ENCODE measurements around the gene DNAJC4.
A peak's percentile ranks its signal among the peaks of the same experiment; 100 is the strongest.
"Not testable (repeated sequence)": the region's sequence is repeated elsewhere in the genome, so short reads cannot be mapped to it uniquely, and the experiment has no call there.

DNAJC4 gene

DNA sequence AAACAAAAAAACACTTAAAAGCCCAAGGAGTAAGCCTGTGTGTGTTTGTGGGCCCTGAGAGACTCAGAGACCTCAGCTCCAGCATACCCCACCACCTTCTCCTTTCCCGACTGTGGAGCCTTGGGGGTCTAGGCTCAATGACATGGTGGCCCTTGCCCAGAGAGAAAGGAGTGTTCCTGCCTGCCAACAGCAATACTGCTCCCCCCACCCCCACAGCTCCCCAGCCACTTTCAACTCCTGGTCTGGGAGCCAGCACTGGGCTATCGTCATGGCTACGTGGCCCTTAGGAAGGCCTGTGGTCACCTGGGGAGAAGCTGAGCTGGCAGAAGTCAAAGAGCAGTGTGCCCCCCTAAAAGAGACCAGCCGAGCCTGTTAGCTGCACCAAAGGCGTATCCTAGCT is 13.8 kb downstream of the DNAJC4 start:
- DNase-seq (ENCODE audit: low read depth in 2 of 2, low spot score in 1 of 2): no peak

DNA sequence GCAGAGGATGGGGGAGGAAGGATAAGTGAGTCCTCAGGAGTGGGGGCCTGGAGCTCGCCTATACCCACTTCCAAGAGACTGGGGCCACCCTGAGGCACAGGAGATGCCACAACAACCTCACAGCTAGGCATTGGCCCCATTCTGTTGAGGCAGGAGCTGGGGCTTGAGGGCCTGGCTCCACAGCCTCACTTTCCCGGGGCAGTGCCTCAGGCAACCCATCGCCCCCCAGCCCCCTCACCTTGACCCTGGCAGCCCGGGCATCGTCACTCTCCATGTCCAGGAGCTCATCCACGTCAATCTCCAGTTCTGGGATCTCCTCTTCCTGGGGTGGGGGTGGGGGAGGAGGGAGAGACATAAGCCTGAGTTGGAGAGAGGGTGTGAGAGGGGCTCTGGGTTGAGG is 14.6 kb downstream of the DNAJC4 start:
- DNase-seq (ENCODE audit: low read depth in 2 of 2, low spot score in 1 of 2): no peak

DNA sequence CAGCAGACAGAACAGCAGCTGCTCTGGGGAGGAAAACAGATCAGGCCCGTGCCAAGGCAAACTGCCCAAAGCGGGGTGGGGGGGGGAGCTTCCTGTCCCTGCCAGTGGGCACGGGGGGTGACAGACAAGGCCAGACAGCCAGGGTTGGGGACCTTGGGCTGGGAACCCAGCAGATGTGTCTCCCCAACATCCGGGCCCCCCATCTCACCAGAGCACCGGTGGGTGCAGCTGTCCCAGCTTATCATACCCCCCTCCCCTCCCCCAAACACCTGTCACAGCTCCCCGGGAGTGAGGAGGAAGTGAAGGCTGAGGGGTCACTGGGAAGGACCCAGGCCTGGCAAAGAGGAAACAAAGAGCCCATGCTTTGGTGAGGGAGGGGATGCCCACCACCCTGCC is 15.1 kb downstream of the DNAJC4 start:
- no peak for DNase-seq (ENCODE audit: low read depth in 2 of 2, low spot score in 1 of 2)

DNA sequence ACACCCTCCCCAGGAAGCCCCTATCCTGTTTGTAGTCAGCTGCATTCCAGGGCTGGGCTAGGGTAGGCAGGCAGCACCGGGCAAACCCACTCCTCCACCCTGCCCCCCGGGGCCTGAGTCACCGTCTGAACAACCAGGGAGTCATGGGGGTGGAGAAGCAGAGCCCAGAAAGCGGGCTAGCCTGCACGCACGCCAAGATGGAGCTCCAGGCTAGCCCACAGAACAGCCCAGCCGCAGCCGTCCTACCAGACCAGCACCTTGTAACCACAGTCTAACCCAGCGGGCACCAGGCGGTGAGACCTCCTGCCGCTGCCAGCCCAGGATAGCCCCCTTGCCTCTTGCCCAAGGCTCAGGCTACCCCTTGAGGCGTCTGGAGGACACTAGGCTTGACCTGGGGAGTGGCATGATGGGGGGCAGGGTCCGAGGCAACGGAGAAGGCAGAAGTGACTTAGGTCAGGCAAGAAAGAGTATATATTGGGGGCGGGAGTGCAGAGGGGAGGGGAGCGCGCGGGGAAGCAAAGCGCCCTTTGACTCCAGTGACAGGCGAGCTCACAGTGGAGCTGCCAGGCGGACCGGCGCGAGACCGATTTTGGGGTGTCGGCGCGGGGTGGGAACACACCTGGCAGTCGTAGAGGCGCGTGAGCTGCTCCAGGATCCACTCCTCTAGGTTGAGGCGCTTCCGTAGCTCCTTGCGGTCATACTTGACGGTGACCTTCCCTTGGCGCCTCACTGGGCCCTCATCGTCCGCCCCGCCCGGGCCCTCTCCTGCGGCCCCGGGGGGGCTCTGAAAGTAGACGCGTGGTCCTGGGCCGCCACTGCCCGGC is 15.7 kb downstream of the DNAJC4 start:
- DNase-seq (ENCODE audit: low read depth in 2 of 2, low spot score in 1 of 2): peak in 1 of 2 donors; percentile 82

DNA sequence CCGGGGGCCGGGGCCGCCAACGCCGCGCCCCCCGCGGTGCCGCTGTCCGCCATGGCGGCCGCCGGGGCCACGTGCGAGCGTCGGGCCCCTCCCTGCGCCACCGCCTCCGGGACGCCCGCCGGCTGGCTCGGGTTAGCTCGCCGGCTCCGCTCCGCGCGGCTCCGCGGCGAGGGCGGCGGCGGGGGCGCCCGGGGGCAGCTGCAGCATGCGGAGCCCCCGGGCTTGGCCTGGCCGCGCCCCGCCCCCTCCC is 16.2 kb downstream of the DNAJC4 start:
- DNase-seq (ENCODE audit: low read depth in 2 of 2, low spot score in 1 of 2): not testable (repeated sequence)

DNA sequence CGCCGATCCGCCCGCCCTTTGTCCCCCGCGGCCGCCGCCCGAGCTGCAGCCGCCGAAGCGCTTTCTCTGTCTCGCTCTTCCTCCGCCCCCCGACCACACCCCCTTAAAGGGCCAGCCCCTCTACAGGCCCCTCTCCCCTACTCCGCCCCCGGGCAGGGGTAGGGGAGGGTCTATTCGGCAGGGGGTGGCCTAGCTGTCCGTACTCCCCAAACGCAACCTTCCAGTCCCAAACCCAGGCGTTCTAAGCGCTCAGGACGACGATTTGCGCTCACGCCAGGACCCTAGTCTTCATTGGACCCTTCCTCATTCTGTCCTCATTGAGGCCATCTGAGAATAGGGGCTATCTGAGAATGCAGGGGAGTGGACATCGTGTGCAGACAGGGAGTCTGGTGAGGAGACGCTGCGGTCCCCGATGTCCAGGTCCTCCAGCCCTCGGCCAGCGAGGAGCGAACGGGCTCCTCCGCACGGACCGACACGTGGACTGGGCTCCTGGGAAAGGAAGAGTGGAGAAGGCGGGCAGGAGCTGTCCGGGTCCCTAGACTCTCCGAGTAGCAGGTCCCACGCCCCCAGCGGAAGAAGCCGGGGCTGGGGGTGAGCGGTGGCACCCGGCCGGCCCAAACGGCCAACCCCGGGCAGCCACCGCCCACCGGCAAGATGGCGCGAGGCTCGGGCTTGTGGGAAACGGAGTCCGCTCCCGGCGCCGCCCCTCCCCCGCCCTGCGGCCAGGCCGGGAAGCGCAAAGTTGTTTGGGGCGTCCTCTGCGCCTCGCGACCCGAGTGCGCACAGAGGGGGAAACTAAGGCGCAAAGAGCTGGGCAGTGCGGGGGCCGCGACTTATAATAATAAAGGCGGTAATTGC is 16.8 kb downstream of the DNAJC4 start, which contains the start of gene PPP1R14B:
PPP1R14B (minus strand) TSS at position 73 of the 858 bp plus-strand sequence. CDS start 270 bp downstream, outside the sequence.
- peak in 1 of 2 donors; percentile 71 for DNase-seq (ENCODE audit: low read depth in 2 of 2, low spot score in 1 of 2)

DNA sequence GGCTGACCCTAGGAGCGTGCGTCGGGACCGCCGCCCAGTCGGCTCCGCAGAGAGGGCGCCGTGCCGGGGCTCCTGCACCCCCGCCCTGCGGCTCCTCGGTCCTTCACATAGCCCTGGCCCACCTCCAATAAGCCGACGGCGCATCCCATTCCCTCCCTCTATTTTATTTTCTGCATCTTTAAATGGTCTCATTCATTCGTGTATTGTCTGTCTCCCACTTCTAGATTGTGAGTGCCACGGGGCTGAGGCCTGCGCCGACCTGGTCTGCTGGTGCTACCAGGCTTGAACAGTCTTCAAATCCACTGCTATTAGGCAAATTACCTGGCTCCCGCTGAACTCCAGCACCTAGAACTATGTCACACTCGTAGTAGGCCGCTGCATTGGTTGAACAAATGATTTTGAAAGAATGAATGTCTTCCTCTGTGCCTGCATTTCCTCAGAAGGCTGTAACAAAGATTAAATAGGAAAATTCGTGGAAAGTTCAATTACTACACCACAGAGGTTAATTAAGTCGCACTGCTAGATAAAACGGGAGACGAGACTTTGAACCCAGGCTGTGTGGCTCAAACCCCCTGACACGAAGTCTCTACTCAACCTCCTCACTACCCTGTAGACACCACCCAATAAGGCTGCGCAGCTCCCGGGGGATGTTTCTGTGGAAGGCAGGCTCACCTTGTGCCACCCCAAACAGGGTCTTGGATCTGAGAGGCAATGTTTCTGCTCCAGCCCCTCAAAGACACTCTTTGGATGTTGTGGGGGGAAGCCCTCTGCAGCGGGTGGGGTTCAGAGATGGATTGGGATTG is 17.6 kb downstream of the DNAJC4 start:
- no peak for DNase-seq (ENCODE audit: low read depth in 2 of 2, low spot score in 1 of 2)

DNA sequence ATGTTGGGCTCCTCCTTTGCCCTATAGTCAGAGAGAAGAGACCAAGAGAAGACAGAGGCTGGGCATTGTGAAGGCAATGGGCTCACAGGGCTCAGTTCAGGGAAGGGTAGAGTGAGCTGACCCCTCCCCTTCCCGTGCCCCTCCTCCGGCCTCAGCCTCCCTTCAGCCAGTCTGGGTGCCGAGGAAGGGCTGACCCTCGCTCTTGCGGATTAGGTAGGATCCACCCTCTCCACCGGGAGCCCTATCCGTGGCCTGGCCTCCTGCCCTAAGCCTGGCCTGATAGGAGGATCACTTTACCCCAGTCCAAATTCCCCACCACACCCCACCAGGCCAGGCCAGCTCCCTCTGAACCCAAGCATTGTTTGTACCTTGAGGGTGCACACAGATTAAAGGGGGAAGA is 18.2 kb downstream of the DNAJC4 start:
- no peak for DNase-seq (ENCODE audit: low read depth in 2 of 2, low spot score in 1 of 2)

DNA sequence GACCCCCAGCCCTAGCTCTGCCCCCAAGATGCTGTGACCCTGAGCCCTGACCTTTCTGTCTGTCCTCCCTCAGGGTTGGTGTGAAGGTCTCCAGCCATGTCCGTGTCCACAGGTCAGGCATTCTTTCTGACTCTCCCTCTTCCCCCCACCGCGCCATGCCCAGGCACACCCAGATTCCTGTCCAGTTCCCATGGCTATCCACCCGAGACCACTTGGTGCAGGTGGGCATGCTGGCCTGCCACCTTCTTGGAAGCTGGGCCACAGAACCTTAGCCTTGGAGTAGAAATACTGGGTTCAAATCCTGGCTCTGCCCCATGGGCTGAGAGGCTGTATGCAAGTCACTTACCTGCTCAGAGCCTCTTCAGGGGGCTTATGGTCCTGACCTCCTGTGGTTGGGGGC is 18.7 kb downstream of the DNAJC4 start:
- DNase-seq (ENCODE audit: low read depth in 2 of 2, low spot score in 1 of 2): no peak

DNA sequence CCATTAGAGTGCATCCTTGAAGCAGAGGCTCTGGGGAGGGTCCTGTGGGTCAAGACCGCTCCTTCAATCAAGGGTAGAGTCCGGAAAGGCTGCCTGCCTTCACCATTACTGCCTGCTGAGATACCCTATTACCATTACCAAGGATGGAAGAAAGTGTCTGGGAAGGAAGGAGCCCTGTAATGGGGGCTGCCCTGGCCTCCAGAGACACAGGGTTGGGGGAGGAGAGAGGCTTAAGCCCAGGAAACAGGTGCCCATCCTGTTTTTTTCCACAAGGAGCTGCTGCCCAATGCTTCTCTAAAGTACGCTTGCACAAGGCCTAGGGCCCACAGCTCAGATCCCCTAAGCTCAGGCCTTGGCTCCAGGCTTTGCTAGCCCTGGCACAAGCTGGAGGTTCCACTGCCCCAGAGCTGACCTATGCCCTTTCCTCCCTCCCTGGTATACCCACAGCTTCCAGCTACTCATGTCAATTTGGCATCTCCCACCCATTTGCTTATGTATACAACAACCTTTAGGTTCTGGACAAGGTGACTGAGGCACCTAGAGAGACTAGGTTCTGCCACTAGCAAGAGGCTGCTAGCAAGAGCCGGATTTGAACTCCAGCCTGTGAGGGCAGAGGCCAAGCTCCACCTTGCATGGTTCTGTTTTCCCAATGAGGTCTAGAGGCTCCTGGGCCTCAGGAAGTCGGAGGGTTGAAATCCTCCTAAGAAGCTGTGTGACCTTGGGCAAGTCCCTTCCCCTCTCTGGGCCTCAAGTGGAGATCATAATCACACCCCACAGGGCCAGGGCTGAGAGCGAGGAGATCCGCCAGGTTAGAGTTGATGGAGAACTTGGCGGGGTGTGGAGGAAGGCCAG is 19.4 kb downstream of the DNAJC4 start:
- DNase-seq (ENCODE audit: low read depth in 2 of 2, low spot score in 1 of 2): no peak

DNA sequence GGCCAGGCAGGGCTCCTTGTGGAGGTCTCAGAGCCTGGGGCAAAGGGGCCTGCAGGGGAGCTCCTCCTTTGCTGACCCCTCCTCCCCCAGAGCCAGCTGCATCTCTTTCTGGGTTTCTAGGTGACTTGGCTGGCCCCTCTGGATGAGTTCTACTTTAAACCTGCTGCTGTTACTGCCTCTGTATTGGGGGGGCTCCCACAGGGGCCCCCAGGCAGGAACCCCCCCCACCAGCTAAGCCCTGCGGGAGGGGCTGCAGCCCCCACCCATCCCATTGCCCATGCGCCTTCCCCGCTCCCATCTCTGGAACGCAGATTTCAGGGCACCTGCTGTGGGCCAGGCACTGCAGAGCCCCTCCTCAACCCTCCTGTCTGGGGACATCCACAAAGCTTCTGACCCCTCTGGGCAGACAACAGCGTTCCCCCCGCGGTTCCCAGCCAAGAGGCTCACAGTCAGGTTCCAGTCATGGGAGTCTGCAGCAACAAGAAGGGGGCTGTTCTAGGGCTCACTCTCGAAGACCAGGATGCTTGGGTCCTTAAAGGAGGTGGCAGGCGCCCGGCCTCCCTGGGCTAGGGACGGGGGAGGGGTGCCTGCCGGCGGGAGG is 20.2 kb downstream of the DNAJC4 start:
- no peak for DNase-seq (ENCODE audit: low read depth in 2 of 2, low spot score in 1 of 2)

DNA sequence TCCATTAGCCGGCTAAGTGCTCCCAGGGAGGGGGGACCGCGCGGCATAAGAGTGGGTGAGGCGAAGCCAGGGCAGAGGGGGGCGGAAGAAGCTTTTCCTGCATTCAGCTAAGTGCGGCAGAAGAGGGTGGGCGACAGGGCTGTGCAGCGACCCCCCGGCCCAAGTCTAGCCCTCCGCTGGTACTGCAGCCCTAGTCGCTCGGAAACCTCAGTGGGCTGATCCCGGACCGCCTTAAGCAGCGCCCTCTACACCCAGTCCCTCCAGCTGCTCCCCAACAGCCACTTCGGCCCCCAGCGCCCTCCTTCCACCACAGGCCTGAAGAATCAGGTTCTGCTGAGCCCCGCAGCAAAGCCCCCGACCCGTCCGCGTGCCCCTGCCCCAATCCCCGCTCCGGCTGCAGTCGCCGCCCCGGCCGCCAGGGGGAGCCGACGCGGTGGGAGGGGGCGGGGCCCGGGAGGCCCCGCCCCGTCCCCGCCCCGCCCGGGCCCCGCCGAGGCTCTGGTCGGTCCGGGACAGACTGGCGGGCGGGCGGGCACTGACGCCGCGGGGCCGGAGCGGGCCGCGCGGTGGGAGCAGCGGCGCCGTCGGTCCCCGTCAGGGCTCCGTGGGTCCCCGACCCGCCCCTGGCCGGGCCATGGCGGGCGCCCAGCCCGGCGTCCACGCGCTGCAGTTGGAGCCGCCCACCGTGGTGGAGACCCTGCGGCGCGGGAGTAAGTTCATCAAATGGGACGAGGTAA is 20.8 kb downstream of the DNAJC4 start, which contains the start of gene PLCB3:
PLCB3 (plus strand) TSS at position 515 of the 737 bp plus-strand sequence; CDS start at position 635, 120 bp downstream.
- DNase-seq (ENCODE audit: low read depth in 2 of 2, low spot score in 1 of 2): no peak

DNA sequence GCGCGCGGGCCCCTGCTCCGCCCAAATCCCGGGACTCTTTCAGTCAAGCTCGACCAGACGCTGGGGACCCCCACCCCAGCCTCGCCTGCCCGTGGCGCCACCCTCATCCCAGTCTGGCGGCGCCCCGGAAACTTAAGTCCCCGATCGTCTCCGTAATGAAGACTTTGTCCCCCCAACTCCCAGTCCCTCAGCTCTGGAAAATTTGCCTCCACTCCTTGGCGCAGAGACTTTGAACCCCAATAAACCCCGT is 21.3 kb downstream of the DNAJC4 start:
- no peak for DNase-seq (ENCODE audit: low read depth in 2 of 2, low spot score in 1 of 2)

DNA sequence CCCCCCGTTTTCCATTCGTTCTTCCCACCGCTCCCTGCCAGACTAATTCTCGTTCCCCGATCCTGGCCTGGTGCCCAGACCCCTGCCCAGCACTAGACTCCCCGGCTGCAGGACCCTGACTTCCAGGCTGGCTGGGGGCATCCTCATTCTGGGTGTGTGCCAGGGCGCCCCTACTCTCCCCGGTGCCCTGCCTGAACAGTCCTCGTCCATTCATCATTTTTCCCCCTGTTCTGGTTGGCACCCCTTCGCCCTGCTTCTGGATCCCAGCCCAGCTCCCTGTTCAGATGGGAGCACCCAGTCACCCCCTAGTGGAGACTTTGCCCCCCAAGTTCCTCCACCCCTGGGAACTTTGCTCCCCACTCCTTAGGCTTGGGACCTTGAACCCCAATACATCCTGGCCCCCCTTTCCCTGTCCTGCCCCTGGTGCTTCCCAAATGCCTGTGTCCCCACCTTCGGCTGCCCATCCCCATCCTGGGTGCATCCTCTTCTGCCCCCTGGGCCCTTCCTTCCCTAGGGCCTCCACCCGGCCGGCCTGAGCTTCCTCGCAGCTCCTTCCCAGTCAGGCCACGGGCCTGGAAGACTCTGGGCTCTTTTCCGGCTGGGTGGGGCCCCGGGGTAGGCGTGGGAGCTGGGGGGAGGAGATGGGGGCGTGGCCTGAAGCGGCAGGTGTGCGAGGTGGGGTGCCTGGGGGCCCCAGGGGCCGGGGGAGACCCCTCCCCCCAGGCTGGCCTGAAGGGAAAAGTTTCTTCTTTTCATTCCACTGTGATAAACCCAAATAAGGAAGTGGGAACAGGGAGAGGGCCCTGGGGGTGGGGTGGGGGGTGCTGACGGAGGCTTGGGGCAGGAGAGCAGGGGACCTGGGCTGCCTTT is 21.9 kb downstream of the DNAJC4 start:
- no peak for DNase-seq (ENCODE audit: low read depth in 2 of 2, low spot score in 1 of 2)

DNA sequence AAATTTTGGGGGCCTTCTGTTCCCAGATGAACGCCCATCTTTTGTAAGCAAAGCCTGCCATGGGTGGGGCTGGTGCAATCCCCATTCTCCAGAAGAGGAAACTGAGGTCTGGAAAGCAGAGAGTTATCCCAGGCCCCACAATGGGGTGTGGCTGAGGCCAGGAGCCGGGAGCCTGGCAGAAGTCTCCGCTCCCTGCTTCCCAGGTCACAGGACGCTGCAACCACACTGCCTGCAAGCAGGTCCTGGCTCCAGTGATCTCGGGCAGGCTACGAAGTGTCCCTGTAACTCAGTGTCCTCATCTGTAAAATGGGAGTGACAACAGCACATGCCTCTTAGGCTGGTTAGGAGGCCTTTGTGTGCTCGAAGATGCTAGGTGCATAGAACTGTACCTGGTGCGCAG is 22.7 kb downstream of the DNAJC4 start:
- DNase-seq (ENCODE audit: low read depth in 2 of 2, low spot score in 1 of 2): no peak

DNA sequence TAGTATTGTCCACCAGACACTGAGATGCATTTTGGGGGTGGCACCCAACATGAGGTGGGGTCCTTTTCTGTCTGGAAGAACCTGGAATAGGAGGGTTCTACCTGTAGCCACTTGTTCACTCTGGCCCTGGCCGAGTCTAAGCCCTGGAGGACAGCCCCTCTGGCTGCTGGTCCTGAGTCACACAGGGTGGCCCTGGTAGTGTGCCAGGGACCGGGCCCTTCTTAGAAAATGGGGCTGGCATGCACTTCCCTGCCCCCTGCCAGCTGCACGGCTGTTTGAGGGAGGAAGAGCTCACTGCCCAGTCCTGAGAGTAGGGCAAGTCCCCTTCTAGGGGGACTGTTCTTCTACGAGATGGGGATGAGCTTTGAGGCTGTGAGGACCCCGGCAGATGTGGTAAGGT is 23.1 kb downstream of the DNAJC4 start:
- DNase-seq (ENCODE audit: low read depth in 2 of 2, low spot score in 1 of 2): no peak

DNA sequence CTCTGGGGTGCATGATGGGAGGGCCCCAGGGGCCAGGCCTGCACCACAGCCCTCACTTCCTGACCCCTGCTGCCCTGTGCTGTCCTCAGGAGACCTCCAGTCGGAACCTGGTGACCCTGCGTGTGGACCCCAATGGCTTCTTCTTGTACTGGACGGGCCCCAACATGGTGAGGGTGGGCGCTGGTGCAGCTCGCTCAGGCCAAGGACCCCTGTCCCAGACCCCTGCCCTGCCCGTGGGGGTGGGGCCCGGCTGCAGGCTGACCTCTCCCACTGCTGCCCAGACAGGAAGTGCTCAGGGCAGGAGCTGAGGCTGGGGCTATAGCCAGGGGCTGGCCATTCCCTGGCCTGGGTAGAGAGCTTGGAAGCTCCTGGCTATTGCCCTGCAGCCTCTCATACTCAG is 24.0 kb downstream of the DNAJC4 start:
- no peak for DNase-seq (ENCODE audit: low read depth in 2 of 2, low spot score in 1 of 2)

DNA sequence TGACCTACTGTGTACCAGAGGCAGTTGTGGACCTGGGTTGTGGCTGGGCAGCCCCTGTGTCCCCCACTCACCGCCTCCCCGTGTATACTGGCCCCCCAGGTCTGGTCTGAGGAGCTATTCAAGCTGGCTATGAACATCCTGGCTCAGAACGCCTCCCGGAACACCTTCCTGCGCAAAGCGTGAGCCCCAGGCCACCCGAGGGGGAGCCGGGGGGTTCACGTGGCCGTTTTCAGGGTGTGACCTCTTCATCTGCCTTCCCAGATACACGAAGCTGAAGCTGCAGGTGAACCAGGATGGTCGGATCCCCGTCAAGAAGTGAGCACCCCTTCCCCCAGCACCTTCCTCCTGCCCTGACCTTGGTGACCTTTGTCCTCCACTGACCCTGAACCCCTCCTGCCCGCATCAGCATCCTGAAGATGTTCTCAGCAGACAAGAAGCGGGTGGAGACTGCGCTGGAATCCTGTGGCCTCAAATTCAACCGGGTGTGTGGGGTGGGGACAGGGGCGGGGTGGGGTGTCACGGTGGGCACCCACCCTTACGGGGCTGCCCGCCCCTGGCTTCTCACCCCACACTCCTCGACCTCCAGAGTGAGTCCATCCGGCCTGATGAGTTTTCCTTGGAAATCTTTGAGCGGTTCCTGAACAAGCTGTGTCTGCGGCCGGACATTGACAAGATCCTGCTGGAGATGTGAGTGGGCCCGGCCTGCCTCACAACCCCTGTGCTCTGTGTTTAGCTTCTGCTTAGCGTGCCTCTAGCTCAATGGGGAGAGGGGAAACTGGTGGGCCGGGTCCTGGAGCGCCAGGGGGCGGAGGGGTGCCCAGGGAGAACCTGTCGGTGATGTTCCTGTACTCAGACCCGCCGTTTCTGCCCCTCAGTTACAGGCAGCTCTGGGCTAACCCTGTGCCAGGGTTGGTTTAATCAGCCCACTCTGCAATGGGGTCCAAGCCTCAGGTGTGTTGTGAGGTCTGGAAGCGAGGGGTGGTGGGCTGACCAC is 25.1 kb downstream of the DNAJC4 start:
- DNase-seq (ENCODE audit: low read depth in 2 of 2, low spot score in 1 of 2): no peak
